Coronary artery (tissue), 2 donors: Measurements from ENCODE around the gene NRDC.

Experiments
- DNase-seq: peaks from one replicate; pipeline ENCODE4 v3.0.0-alpha.2; 2017; ENCODE audit warnings: low spot score
- H3K27ac ChIP-seq, 2 donors: fragments of 200-600 bp; sonication (generic); one replicate each; pipeline ENCODE4 v1.5.1; 2016 to 2019
- H3K4me3 ChIP-seq: fragments of 200-600 bp; sonication (generic); 2 replicates; pipeline ENCODE4 v1.5.1; 2016; ENCODE audit warnings: mild to moderate bottlenecking, moderate library complexity
- TF ChIP-seq, protein P1 (sequence below): fragments of 200-600 bp; sonication (generic); IDR thresholded peaks from one replicate; pipeline ENCODE4 v1.5.1; 2019; ENCODE audit warnings: antibody characterized with exemption

Gene NRDC

DNA sequence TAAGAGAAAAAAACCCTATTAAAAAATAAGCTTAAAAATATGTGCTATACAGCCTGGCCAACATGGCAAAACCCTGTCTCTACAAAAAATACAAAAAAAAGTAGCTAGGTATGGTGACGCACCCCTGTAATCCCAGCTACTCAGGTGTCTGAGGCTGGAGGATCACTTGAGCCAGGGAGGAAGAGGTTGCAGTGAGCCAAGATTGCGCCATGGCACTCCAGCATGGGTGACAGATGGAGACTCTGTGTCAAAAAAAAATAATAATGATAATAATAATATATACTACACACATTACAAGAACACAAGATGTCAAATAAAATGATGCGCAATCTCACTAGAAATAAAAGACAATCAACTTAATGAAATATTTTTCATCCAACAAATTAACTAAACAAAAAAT, 22.9 kb downstream of the NRDC start:
- Histone ChIP-seq H3K4me3 (no peak overlapping the region), H3K27ac (no peak overlapping the region)
- TF ChIP-seq, protein P1, sequence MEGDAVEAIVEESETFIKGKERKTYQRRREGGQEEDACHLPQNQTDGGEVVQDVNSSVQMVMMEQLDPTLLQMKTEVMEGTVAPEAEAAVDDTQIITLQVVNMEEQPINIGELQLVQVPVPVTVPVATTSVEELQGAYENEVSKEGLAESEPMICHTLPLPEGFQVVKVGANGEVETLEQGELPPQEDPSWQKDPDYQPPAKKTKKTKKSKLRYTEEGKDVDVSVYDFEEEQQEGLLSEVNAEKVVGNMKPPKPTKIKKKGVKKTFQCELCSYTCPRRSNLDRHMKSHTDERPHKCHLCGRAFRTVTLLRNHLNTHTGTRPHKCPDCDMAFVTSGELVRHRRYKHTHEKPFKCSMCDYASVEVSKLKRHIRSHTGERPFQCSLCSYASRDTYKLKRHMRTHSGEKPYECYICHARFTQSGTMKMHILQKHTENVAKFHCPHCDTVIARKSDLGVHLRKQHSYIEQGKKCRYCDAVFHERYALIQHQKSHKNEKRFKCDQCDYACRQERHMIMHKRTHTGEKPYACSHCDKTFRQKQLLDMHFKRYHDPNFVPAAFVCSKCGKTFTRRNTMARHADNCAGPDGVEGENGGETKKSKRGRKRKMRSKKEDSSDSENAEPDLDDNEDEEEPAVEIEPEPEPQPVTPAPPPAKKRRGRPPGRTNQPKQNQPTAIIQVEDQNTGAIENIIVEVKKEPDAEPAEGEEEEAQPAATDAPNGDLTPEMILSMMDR: no peak
- DNase-seq: no peak

DNA sequence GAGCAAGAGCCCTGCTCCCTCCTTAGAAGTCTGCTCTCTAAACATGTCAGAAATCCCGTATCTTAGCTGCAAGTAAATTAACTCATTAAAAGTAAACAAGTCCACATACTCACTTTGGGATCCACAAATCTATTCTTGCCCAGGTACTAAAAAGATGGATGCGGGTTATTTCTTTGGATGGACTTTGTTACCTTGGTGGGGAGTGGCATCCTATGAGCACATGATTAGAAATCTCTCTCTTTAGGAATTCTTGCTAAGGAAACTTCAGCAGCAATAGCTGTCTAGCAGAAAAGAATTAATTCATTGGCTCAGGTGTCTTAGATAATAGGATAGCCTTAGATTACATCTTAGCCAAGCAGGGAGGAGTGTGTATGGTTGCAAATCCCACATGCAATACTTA, 25.2 kb downstream of the NRDC start:
- no peak overlapping the region for H3K27ac ChIP-seq
- no peak overlapping the region for H3K4me3 ChIP-seq
- TF ChIP-seq, protein P1: no peak
- DNase-seq: no peak

DNA sequence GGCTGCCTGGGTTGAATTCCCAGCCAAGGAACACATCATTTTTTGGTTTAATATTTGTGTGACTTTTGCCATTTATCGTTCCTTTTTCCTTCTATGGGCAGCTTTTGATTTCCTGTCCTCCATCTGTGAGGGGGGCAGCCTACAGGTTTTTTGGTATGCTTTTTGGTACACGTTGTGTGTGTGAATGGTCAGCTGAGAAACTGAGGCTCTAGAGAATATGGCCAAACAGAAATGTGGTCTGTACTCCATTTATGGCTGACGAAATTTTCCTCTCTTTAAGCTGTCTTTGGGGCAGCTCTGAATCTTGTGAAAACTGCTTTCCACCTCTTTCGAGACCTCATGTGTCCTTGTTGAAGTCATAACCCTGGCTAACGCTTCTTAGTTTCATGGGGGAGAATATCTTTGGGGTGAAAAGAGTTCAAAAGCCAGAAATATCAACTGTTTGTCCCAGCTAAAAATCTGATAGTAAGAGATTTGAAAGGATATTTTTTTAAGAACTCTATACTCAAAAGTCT, 26.6 kb downstream of the NRDC start:
- no peak for DNase-seq
- TF ChIP-seq, protein P1: no peak
- no peak overlapping the region for H3K27ac ChIP-seq
- no peak overlapping the region for H3K4me3 ChIP-seq

DNA sequence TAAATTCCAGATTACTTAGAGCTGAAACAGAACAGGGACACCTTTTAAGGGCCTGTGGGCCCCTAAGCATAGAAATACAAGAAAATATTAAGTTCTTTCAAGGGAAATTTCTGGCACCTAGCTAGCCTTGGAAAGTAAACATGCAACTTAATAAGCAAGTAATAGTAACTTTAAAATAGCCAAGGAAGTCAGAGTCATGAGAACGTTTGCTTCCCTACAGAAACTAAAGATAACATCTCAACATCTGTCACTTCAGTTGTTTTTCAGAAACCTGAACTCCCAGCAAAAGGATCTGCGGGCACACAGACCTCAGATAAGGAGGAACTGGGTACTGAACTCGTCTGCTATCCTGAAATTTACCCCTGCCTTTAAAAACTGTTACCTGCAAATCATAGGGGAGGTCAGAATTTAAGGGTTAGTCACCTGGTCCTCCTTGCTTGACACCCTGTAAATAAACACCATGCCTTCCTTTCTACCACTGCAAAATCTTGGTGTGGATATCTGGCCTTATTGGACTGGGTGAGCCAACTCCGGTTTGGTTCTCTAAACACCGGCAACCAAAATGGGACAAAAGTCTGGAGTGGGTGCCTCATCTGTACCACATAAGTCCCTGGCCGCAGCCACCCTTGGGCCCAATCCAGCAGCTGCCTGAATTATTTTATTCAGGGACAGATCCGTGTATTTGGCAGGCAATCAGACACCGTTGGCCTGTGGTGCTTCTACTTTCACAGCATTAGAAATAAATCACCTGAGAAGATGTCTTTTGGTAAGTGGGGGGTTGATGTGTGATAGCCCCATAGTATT, 27.9 kb downstream of the NRDC start:
- DNase-seq: no peak
- Histone ChIP-seq H3K4me3 (no peak overlapping the region), H3K27ac (no peak overlapping the region)
- TF ChIP-seq, protein P1: no peak

DNA sequence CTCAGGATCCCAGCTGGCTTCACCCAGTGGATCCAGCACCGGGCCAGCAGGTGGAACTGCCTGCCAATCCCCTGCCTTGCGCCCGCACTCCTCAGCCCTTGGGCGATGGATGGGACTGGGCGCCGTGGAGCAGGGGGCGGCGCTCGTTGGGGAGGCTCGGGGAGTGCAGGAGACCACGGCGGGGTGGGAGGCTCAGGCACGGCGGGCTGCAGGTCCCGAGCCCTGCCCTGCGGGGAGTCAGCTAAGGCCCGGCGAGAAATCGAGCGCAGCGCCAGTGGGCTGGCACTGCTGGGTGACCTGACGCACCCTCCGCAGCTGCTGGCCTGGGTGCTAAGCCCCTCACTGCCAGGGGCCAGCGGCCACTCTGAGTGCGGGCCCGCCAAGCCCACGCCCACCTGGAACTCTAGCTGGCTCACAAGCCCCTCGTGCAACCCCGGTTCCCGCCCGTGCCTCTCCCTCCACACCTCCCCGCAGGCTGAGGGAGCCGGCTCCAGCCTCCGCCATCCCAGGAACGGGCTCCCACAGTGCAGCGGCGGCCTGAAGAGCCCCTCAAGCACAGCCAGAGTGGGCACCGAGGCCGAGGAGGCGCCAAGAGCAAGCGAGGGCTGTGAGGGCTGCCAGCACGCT, 31.1 kb downstream of the NRDC start:
- H3K4me3 ChIP-seq: no peak overlapping the region
- no peak for DNase-seq
- H3K27ac ChIP-seq: no peak overlapping the region
- TF ChIP-seq, protein P1: no peak

DNA sequence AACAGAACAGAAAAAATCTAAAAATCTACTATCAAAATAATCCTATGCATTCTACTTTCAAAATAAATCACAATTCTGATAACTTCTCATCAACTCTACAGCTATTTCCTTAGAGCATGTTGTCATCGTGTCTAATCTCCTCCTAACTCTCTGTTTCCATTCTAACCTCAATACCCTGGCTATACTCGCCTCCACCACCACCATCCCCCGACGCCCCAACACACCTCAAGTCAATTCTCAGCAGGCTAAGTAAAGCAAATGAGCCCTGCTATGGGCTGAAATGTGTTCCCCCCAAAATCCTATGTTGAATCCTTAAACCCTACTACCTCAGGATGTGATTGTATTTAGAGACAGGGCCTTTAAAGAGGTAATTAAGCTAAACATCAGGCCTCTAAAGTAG, 34.6 kb downstream of the NRDC start:
- Histone ChIP-seq H3K27ac (no peak overlapping the region), H3K4me3 (no peak overlapping the region)
- TF ChIP-seq, protein P1: no peak
- DNase-seq: no peak

DNA sequence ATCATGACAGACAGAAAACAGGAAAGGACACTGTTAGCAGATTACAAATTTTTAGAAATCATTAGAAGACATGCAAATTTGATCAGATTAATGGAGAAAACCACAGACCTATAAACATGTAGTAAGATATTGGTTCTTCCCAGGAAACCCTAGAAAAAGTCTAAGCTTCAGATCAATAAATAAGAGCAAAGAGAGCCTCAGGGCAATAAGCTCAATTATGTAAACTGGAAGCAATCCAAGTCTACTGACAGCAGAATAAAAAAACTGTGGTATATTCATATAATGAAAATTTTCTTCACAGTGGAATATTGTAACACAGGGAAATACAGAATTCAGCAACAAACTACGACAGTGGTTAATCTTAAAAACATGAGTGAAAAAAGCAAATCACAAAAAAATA, 36.3 kb downstream of the NRDC start:
- H3K4me3 ChIP-seq: no peak overlapping the region
- no peak overlapping the region for H3K27ac ChIP-seq
- TF ChIP-seq, protein P1: no peak
- no peak for DNase-seq
